HEK293T (cell line): ENCODE measurements around the gene PARVA.

Experiments used
- ARNT ChIP-seq: fragments of 450-650 bp; IDR thresholded peaks from 2 replicates; pipeline ENCODE4 v1.6.1; 2017; ENCODE audit warnings: mild to moderate bottlenecking
- BHLHE40 ChIP-seq: fragments of 450-650 bp; IDR thresholded peaks from 2 replicates; pipeline ENCODE4 v1.6.1; 2016; ENCODE audit warnings: mild to moderate bottlenecking, moderate library complexity, borderline replicate concordance
- CTBP1 ChIP-seq: fragments of 450-650 bp; IDR thresholded peaks from 2 replicates; pipeline ENCODE4 v1.6.1; 2016; ENCODE audit warnings: borderline replicate concordance
- ELF4 ChIP-seq: fragments of 450-650 bp; IDR thresholded peaks from 2 replicates; pipeline ENCODE4 v1.6.1; 2017; ENCODE audit warnings: antibody characterized with exemption
- FOXK2 ChIP-seq: fragments of 450-650 bp; IDR thresholded peaks from 2 replicates; pipeline ENCODE4 v1.6.1; 2016; ENCODE audit warnings: mild to moderate bottlenecking
- FOXM1 ChIP-seq: fragments of 450-650 bp; IDR thresholded peaks from 2 replicates; pipeline ENCODE4 v1.6.1; 2017; ENCODE audit warnings: mild to moderate bottlenecking, borderline replicate concordance
- L3MBTL2 ChIP-seq: fragments of 450-650 bp; conservative IDR thresholded peaks from 2 replicates; pipeline ENCODE4 v1.6.1; 2016; ENCODE audit warnings: mild to moderate bottlenecking
- LEF1 ChIP-seq: fragments of 450-650 bp; IDR thresholded peaks from 2 replicates; pipeline ENCODE4 v1.6.1; 2017; ENCODE audit warnings: mild to moderate bottlenecking, borderline replicate concordance
- PKNOX1 ChIP-seq: fragments of 450-650 bp; IDR thresholded peaks from 2 replicates; pipeline ENCODE4 v1.6.1; 2016
- SP1 ChIP-seq: fragments of 450-650 bp; IDR thresholded peaks from 2 replicates; pipeline ENCODE4 v1.6.1; 2017
- SUZ12 ChIP-seq: fragments of 450-650 bp; IDR thresholded peaks from 2 replicates; pipeline ENCODE4 v1.6.1; 2016; ENCODE audit warnings: mild to moderate bottlenecking
- TARDBP ChIP-seq: fragments of 450-650 bp; IDR thresholded peaks from 2 replicates; pipeline ENCODE4 v1.6.1; 2016
- ZNF384 ChIP-seq: fragments of 450-650 bp; IDR thresholded peaks from 2 replicates; pipeline ENCODE4 v1.6.1; 2016

- TF ChIP-seq TARDBP (no peak), ZNF384 (no peak), FOXK2 (no peak), BHLHE40 (no peak), FOXM1 (no peak), ELF4 (no peak), SP1 (no peak), CTBP1 (no peak), SUZ12 (no peak), L3MBTL2 (no peak), ARNT (no peak), LEF1 (no peak), PKNOX1 (no peak)
Measured at GRCh38 chr11:12507391-12507790, 130.0 kb downstream of the PARVA start.
